GM12892 (cell line): ENCODE measurements around the gene TIMM23.

ENCODE experiments used
- DNase-seq: peaks from one replicate; pipeline ENCODE4 v3.0.0; 2011; ENCODE audit not compliant: insufficient read length
- FAIRE-seq: peaks from 2 replicates; lab custom pipeline; 2011; peaks lifted over from hg19 to GRCh38; lab: Jason Lieb, UNC
- POLR2A ChIP-seq: IDR thresholded peaks from 2 replicates; pipeline ENCODE4 v1.6.1; 2011; ENCODE audit warnings: low read depth, low read length, control low read depth
- POLR2AphosphoS5 ChIP-seq: IDR thresholded peaks from 2 replicates; pipeline ENCODE4 v1.6.1; 2011; ENCODE audit warnings: low read depth, low read length, control low read depth
- TAF1 ChIP-seq: IDR thresholded peaks from 2 replicates; pipeline ENCODE4 v1.6.1; 2011; ENCODE audit warnings: low read depth, mild to moderate bottlenecking, control low read depth, low read length, borderline replicate concordance

TIMM23 gene

GRCh38 chr10:46006219-46006618, 33.9 kb downstream of the TIMM23 start:
- FAIRE-seq = no peak
- no peak for TF ChIP-seq POLR2A
- no peak for TF ChIP-seq POLR2AphosphoS5
- TF ChIP-seq TAF1 = no peak
- DNase-seq = no peak

- no peak for DNase-seq
- no peak for FAIRE-seq
- TF ChIP-seq POLR2A = no peak
- no peak for TF ChIP-seq POLR2AphosphoS5
Observed at GRCh38 chr10:46012746-46013145, 40.5 kb downstream of the TIMM23 start.

- FAIRE-seq (no peak), DNase-seq (no peak)
- TF ChIP-seq TAF1 (no peak), POLR2AphosphoS5 (no peak), POLR2A (no peak)
Observed at GRCh38 chr10:46014206-46014605, 41.9 kb downstream of the TIMM23 start.

GRCh38 chr10:46014683-46015405, 42.6 kb downstream of the TIMM23 start:
- FAIRE-seq (no peak), DNase-seq (no peak)
- TF ChIP-seq POLR2AphosphoS5 (no peak), POLR2A (no peak), TAF1 (no peak)

GRCh38 chr10:46016190-46016589, 43.9 kb downstream of the TIMM23 start:
- DNase-seq (no peak), FAIRE-seq (no peak)
- TF ChIP-seq POLR2AphosphoS5 (no peak), POLR2A (no peak), TAF1 (no peak)

GRCh38 chr10:46016811-46017210, 44.5 kb downstream of the TIMM23 start:
- TF ChIP-seq TAF1 (no peak), POLR2AphosphoS5 (no peak), POLR2A (no peak)
- FAIRE-seq = no peak
- no peak for DNase-seq

GRCh38 chr10:46017733-46018132, 45.4 kb downstream of the TIMM23 start:
- FAIRE-seq (no peak), DNase-seq (no peak)

GRCh38 chr10:46018453-46019176, 46.3 kb downstream of the TIMM23 start:
- TF ChIP-seq POLR2AphosphoS5 (no peak), TAF1 (no peak), POLR2A (no peak)
- DNase-seq = no peak

More at GRCh38 chr10:46017733-46018132, 45.4 kb downstream of the TIMM23 start:
- TF ChIP-seq POLR2A = no peak
- no peak for TF ChIP-seq TAF1
- no peak for TF ChIP-seq POLR2AphosphoS5

GRCh38 chr10:46019177-46019528, 46.9 kb downstream of the TIMM23 start:
- FAIRE-seq (no peak), DNase-seq (no peak)
- no peak for TF ChIP-seq POLR2AphosphoS5
- TF ChIP-seq TAF1 = no peak
- TF ChIP-seq POLR2A = no peak

More at GRCh38 chr10:46018453-46019176, 46.3 kb downstream of the TIMM23 start:
- no peak for FAIRE-seq

GRCh38 chr10:46019569-46020343, 47.5 kb downstream of the TIMM23 start:
- TF ChIP-seq TAF1 (no peak), POLR2AphosphoS5 (no peak), POLR2A (no peak)
- no peak for FAIRE-seq
- DNase-seq = no peak

GRCh38 chr10:46020344-46020657, 48.0 kb downstream of the TIMM23 start:
- FAIRE-seq (no peak), DNase-seq (no peak)
- TF ChIP-seq TAF1 (no peak), POLR2A (no peak), POLR2AphosphoS5 (no peak)
